GM23338 (cell line): Measurements from ENCODE around the gene ASXL3. TPM values are rescaled to one million over a fixed set of nuclear protein-coding genes. Genes with fewer than 3 reads are reported as not detected.

Experiments used
- ATAC-seq: fragments of 200-7000 bp; cut with Tn5 transposase; 3 replicates; pipeline ENCODE4 v1.9.1; 2020
- DNase-seq: peaks from one replicate; pipeline ENCODE4 v3.0.0-alpha.2; 2015; ENCODE audit warnings: low spot score
- H2AFZ ChIP-seq: fragments of 200-600 bp; sonication (generic); 2 replicates; pipeline ENCODE4 v1.8.0; 2016; ENCODE audit warnings: antibody characterized with exemption, mild to moderate bottlenecking, moderate library complexity
- H3F3A ChIP-seq: fragments of 200-600 bp; sonication (generic); replicated peaks from 2 replicates; pipeline ENCODE4 v1.8.0; 2017; ENCODE audit warnings: antibody characterized with exemption, mixed run types, low read depth
- H3K27ac ChIP-seq: fragments of 200-600 bp; sonication (generic); 2 replicates; pipeline ENCODE4 v1.6.1; 2016; ENCODE audit warnings: low read depth
- H3K27me3 ChIP-seq: fragments of 200-600 bp; sonication (generic); 2 replicates; pipeline ENCODE4 v1.8.0; 2016; ENCODE audit warnings: mild to moderate bottlenecking, mixed run types, moderate library complexity; ENCODE audit not compliant: insufficient read depth
- H3K36me3 ChIP-seq: fragments of 200-600 bp; sonication (generic); 2 replicates; pipeline ENCODE4 v1.8.0; 2016; ENCODE audit warnings: mild to moderate bottlenecking; ENCODE audit not compliant: insufficient read depth
- H3K4me1 ChIP-seq: fragments of 200-600 bp; sonication (generic); 2 replicates; pipeline ENCODE4 v1.8.0; 2016; ENCODE audit warnings: mild to moderate bottlenecking, moderate library complexity; ENCODE audit not compliant: insufficient read depth
- H3K4me2 ChIP-seq: fragments of 200-600 bp; sonication (generic); 2 replicates; pipeline ENCODE4 v1.7.1; 2017; ENCODE audit warnings: mixed run types
- H3K4me3 ChIP-seq: fragments of 200-600 bp; sonication (generic); 2 replicates; pipeline ENCODE4 v1.6.1; 2016; ENCODE audit warnings: mixed run types
- H3K79me2 ChIP-seq: fragments of 200-600 bp; sonication (generic); replicated peaks from 2 replicates; pipeline ENCODE4 v1.8.0; 2017; ENCODE audit warnings: mild to moderate bottlenecking; ENCODE audit not compliant: insufficient read depth
- H3K9me2 ChIP-seq: fragments of 200-600 bp; sonication (generic); 2 replicates; pipeline ENCODE4 v1.8.0; 2017; ENCODE audit not compliant: insufficient read depth
- H4K20me1 ChIP-seq: fragments of 200-600 bp; sonication (generic); replicated peaks from 2 replicates; pipeline ENCODE4 v1.8.0; 2017; ENCODE audit warnings: mild to moderate bottlenecking; ENCODE audit not compliant: insufficient read depth
- H3K27ac Mint-ChIP-seq: 2 replicates; pipeline ENCODE4 v1.8.0; 2020; ENCODE audit warnings: inconsistent platforms, mild to moderate bottlenecking, moderate library complexity, mixed read lengths
- H3K27me3 Mint-ChIP-seq: 3 replicates; pipeline ENCODE4 v1.8.0; 2022; ENCODE audit warnings: low read depth, mild to moderate bottlenecking, moderate library complexity, mixed read lengths, inconsistent platforms; ENCODE audit not compliant: insufficient read depth, poor library complexity
- H3K36me3 Mint-ChIP-seq: 3 replicates; pipeline ENCODE4 v1.8.0; 2021; ENCODE audit warnings: low read depth, mild to moderate bottlenecking, inconsistent platforms, moderate library complexity, mixed read lengths
- H3K4me1 Mint-ChIP-seq: 3 replicates; pipeline ENCODE4 v1.8.0; 2020; ENCODE audit warnings: mild to moderate bottlenecking, inconsistent platforms, mixed read lengths
- H3K4me3 Mint-ChIP-seq: 3 replicates; pipeline ENCODE4 v1.8.0; 2021; ENCODE audit warnings: moderate library complexity, mild to moderate bottlenecking, inconsistent platforms, mixed read lengths
- H3K9me3 Mint-ChIP-seq: 3 replicates; pipeline ENCODE4 v1.8.0; 2020; ENCODE audit warnings: moderate library complexity, mild to moderate bottlenecking, inconsistent platforms, mixed read lengths
- CREB1 ChIP-seq: fragments of 250-450 bp; sonication (Bioruptor Pico); IDR thresholded peaks from 2 replicates; pipeline ENCODE4 v1.5.0; 2020; ENCODE audit warnings: low read depth, mild to moderate bottlenecking, moderate library complexity
- EZH2phosphoT487 ChIP-seq: fragments of 200-600 bp; sonication (generic); IDR thresholded peaks from one replicate; pipeline ENCODE4 v1.8.1; 2018; ENCODE audit warnings: antibody characterized with exemption; ENCODE audit not compliant: unreplicated experiment
- NANOG ChIP-seq: IDR thresholded peaks from 2 replicates; pipeline ENCODE4 v1.6.1; 2016; ENCODE audit warnings: antibody characterized with exemption, borderline replicate concordance
- POLR2AphosphoS5 ChIP-seq: IDR thresholded peaks from 2 replicates; pipeline ENCODE4 v1.6.1; 2016; ENCODE audit warnings: antibody characterized with exemption, low read depth
- STAT1 ChIP-seq: IDR thresholded peaks from one replicate; pipeline ENCODE4 v1.6.1; 2016; ENCODE audit warnings: antibody characterized with exemption; ENCODE audit not compliant: unreplicated experiment
- ZNF331 ChIP-seq: fragments of 250-450 bp; sonication (Bioruptor Pico); IDR thresholded peaks from 2 replicates; pipeline ENCODE4 v1.5.0; 2020; ENCODE audit warnings: low read depth, mild to moderate bottlenecking, moderate library complexity
- polyA plus RNA-seq: library from polyadenylated mRNA; unstranded; fragments of >200 nt; fragmentation: Nextera tagmentation; extraction: Ambion mirVana; gene quantifications from 2 replicates; pipeline ENCODE4 v1.2.1, GENCODE V29; 2016
- total RNA-seq: library from RNA; depleted of rRNA; stranded (reverse); fragments of >200 nt; shearing (Covaris generic); gene quantifications from 2 replicates; pipeline ENCODE4 v1.2.3, GENCODE V29; 2014
- TF ChIP-seq, protein P1 (sequence below): IDR thresholded peaks from one replicate; pipeline ENCODE4 v1.6.1; 2018; ENCODE audit warnings: antibody characterized with exemption; ENCODE audit not compliant: unreplicated experiment
- TF ChIP-seq, protein P2 (sequence below): IDR thresholded peaks from 2 replicates; pipeline ENCODE4 v1.6.1; 2016; ENCODE audit warnings: antibody characterized with exemption
- TF ChIP-seq, protein P3 (sequence below): fragments of 250-450 bp; sonication (Bioruptor Pico); IDR thresholded peaks from 2 replicates; pipeline ENCODE4 v1.5.0; 2020; ENCODE audit warnings: mild to moderate bottlenecking, moderate library complexity

Gene ASXL3
- total and polyA plus RNA-seq, 2 experiments from 2014 or later = 0.23 to 1.4 TPM

- no peak overlapping the region for H3K27ac Mint-ChIP-seq
- no peaks in the 10 kb centered on the region for H3K27me3 Mint-ChIP-seq
- Histone ChIP-seq H3K4me2 (no peak overlapping the region), H3K79me2 (no peaks in the 10 kb centered on the region), H3K27me3 (no peaks in the 10 kb centered on the region), H3K27ac (no peak overlapping the region), H3K4me1 (peaks cover 6% of the 10 kb centered on the region; the same call in 1 of the 2 replicates), H4K20me1 (no peaks in the 10 kb centered on the region), H3F3A (no peaks in the 10 kb centered on the region), H3K36me3 (no peaks in the 10 kb centered on the region), H3K4me3 (no peak overlapping the region), H2AFZ (no peak overlapping the region), H3K9me2 (no peaks in the 10 kb centered on the region)
- H3K4me3 Mint-ChIP-seq = no peak overlapping the region
- H3K9me3 Mint-ChIP-seq = no peaks in the 10 kb centered on the region
- ATAC-seq = no peak
- no peaks in the 10 kb centered on the region for H3K36me3 Mint-ChIP-seq
- DNase-seq = no peak
- TF ChIP-seq ZNF331 (CRISPR knock-in tag) = no peak
- peaks cover 8% of the 10 kb centered on the region; the same call in 2 of the 3 replicates for H3K4me1 Mint-ChIP-seq
Measured at GRCh38 chr18:33627114-33627513, 49.1 kb downstream of the ASXL3 start.

GRCh38 chr18:33630476-33630875 is 52.5 kb downstream of the ASXL3 start:
- DNase-seq (no peak), ATAC-seq (no peak)
- TF ChIP-seq STAT1 = no peak
- no peak for TF ChIP-seq EZH2phosphoT487
- no peak for TF ChIP-seq CREB1 (CRISPR knock-in tag)
- TF ChIP-seq NANOG = no peak
- TF ChIP-seq, protein P1, sequence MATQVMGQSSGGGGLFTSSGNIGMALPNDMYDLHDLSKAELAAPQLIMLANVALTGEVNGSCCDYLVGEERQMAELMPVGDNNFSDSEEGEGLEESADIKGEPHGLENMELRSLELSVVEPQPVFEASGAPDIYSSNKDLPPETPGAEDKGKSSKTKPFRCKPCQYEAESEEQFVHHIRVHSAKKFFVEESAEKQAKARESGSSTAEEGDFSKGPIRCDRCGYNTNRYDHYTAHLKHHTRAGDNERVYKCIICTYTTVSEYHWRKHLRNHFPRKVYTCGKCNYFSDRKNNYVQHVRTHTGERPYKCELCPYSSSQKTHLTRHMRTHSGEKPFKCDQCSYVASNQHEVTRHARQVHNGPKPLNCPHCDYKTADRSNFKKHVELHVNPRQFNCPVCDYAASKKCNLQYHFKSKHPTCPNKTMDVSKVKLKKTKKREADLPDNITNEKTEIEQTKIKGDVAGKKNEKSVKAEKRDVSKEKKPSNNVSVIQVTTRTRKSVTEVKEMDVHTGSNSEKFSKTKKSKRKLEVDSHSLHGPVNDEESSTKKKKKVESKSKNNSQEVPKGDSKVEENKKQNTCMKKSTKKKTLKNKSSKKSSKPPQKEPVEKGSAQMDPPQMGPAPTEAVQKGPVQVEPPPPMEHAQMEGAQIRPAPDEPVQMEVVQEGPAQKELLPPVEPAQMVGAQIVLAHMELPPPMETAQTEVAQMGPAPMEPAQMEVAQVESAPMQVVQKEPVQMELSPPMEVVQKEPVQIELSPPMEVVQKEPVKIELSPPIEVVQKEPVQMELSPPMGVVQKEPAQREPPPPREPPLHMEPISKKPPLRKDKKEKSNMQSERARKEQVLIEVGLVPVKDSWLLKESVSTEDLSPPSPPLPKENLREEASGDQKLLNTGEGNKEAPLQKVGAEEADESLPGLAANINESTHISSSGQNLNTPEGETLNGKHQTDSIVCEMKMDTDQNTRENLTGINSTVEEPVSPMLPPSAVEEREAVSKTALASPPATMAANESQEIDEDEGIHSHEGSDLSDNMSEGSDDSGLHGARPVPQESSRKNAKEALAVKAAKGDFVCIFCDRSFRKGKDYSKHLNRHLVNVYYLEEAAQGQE = no peak
- TF ChIP-seq, protein P2, sequence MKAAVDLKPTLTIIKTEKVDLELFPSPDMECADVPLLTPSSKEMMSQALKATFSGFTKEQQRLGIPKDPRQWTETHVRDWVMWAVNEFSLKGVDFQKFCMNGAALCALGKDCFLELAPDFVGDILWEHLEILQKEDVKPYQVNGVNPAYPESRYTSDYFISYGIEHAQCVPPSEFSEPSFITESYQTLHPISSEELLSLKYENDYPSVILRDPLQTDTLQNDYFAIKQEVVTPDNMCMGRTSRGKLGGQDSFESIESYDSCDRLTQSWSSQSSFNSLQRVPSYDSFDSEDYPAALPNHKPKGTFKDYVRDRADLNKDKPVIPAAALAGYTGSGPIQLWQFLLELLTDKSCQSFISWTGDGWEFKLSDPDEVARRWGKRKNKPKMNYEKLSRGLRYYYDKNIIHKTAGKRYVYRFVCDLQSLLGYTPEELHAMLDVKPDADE = no peak
- TF ChIP-seq, protein P3, sequence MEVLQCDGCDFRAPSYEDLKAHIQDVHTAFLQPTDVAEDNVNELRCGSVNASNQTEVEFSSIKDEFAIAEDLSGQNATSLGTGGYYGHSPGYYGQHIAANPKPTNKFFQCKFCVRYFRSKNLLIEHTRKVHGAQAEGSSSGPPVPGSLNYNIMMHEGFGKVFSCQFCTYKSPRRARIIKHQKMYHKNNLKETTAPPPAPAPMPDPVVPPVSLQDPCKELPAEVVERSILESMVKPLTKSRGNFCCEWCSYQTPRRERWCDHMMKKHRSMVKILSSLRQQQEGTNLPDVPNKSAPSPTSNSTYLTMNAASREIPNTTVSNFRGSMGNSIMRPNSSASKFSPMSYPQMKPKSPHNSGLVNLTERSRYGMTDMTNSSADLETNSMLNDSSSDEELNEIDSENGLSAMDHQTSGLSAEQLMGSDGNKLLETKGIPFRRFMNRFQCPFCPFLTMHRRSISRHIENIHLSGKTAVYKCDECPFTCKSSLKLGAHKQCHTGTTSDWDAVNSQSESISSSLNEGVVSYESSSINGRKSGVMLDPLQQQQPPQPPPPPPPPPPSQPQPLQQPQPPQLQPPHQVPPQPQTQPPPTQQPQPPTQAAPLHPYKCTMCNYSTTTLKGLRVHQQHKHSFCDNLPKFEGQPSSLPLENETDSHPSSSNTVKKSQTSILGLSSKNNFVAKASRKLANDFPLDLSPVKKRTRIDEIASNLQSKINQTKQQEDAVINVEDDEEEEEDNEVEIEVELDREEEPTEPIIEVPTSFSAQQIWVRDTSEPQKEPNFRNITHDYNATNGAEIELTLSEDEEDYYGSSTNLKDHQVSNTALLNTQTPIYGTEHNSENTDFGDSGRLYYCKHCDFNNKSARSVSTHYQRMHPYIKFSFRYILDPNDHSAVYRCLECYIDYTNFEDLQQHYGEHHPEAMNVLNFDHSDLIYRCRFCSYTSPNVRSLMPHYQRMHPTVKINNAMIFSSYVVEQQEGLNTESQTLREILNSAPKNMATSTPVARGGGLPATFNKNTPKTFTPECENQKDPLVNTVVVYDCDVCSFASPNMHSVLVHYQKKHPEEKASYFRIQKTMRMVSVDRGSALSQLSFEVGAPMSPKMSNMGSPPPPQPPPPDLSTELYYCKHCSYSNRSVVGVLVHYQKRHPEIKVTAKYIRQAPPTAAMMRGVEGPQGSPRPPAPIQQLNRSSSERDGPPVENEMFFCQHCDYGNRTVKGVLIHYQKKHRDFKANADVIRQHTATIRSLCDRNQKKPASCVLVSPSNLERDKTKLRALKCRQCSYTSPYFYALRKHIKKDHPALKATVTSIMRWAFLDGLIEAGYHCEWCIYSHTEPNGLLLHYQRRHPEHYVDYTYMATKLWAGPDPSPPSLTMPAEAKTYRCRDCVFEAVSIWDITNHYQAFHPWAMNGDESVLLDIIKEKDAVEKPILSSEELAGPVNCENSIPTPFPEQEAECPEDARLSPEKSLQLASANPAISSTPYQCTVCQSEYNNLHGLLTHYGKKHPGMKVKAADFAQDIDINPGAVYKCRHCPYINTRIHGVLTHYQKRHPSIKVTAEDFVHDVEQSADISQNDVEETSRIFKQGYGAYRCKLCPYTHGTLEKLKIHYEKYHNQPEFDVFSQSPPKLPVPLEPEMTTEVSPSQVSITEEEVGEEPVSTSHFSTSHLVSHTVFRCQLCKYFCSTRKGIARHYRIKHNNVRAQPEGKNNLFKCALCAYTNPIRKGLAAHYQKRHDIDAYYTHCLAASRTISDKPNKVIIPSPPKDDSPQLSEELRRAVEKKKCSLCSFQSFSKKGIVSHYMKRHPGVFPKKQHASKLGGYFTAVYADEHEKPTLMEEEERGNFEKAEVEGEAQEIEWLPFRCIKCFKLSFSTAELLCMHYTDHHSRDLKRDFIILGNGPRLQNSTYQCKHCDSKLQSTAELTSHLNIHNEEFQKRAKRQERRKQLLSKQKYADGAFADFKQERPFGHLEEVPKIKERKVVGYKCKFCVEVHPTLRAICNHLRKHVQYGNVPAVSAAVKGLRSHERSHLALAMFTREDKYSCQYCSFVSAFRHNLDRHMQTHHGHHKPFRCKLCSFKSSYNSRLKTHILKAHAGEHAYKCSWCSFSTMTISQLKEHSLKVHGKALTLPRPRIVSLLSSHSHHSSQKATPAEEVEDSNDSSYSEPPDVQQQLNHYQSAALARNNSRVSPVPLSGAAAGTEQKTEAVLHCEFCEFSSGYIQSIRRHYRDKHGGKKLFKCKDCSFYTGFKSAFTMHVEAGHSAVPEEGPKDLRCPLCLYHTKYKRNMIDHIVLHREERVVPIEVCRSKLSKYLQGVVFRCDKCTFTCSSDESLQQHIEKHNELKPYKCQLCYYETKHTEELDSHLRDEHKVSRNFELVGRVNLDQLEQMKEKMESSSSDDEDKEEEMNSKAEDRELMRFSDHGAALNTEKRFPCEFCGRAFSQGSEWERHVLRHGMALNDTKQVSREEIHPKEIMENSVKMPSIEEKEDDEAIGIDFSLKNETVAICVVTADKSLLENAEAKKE (CRISPR knock-in tag) = no peak
- TF ChIP-seq POLR2AphosphoS5 = no peak
- H2AFZ ChIP-seq = no peak overlapping the region
- H3K4me3 ChIP-seq = no peak overlapping the region
- Mint-ChIP-seq H3K4me3 (no peak overlapping the region), H3K4me1 (peaks cover 8% of the 10 kb centered on the region; the same call in 2 of the 3 replicates), H3K36me3 (no peaks in the 10 kb centered on the region), H3K9me3 (no peaks in the 10 kb centered on the region), H3K27ac (no peak overlapping the region), H3K27me3 (no peaks in the 10 kb centered on the region)
- no peaks in the 10 kb centered on the region for H3K79me2 ChIP-seq
- H3K27me3 ChIP-seq = no peaks in the 10 kb centered on the region
- H3K4me1 ChIP-seq = peaks cover 6% of the 10 kb centered on the region; the same call in 1 of the 2 replicates
- no peaks in the 10 kb centered on the region for H3F3A ChIP-seq
- no peaks in the 10 kb centered on the region; the same call in 1 of the 2 replicates for H3K9me2 ChIP-seq
- no peaks in the 10 kb centered on the region for H4K20me1 ChIP-seq
- H3K4me2 ChIP-seq = no peak overlapping the region
- H3K36me3 ChIP-seq = no peaks in the 10 kb centered on the region
- no peak overlapping the region for H3K27ac ChIP-seq
